Activated naive CD8-positive, alpha-beta T cell treated with anti-CD3 and anti-CD28 coated beads, Interleukin-2, amount 50 U/mL, for 24 hours (primary cell): ENCODE measurements around the gene DCXR.

Experiments
- ATAC-seq: fragments of 150-1000 bp; cut with Tn5 transposase; one replicate; pipeline ENCODE4 v1.10.0; 2021
- DNase-seq: peaks from one replicate; pipeline ENCODE4 v3.0.0; 2021
- H3K27ac Mint-ChIP-seq: one replicate; pipeline ENCODE4 v1.8.0; 2021; ENCODE audit warnings: mild to moderate bottlenecking, mixed read lengths
- H3K27me3 Mint-ChIP-seq: one replicate; pipeline ENCODE4 v1.8.0; 2021; ENCODE audit warnings: mixed read lengths
- H3K36me3 Mint-ChIP-seq: one replicate; pipeline ENCODE4 v1.8.0; 2021; ENCODE audit warnings: low read depth, mixed read lengths
- H3K4me1 Mint-ChIP-seq: one replicate; pipeline ENCODE4 v1.8.0; 2021; ENCODE audit warnings: mixed read lengths
- H3K4me3 Mint-ChIP-seq: one replicate; pipeline ENCODE4 v1.8.0; 2021; ENCODE audit warnings: mild to moderate bottlenecking, moderate library complexity, mixed read lengths
- H3K9me3 Mint-ChIP-seq: one replicate; pipeline ENCODE4 v1.8.0; 2021; ENCODE audit warnings: mixed read lengths

Gene DCXR

DNA sequence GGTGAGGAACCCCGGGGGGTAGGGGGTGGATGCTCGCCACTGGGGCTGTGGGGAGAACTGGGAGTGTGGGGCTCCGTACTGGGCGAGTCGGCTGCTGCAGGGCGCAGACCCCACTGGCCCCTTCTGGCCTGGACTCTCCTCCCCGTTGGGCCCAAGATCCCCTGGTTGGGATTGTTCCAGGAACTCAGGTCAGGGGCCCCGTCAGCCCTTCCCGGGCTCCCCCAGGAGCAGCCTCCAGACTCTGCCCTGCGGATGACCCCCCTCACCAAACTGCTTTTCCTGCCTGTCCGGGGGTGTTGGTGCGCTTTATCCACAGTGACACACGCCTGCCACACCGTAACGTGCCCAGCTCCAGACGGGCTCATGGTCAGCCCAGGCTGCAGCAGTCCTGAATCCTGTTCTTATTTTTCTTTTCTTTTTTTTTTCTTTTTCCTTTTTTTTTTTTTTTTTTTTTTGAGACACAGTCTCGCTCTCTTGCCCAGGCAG is 35.9 kb downstream of the DCXR start:
- ATAC-seq (no peak), DNase-seq (no peak)
- H3K4me1 Mint-ChIP-seq: peaks cover 15% of the 10 kb centered on the region
- no peak overlapping the region for H3K27ac Mint-ChIP-seq
- no peaks in the 10 kb centered on the region for H3K36me3 Mint-ChIP-seq
- no peaks in the 10 kb centered on the region for H3K27me3 Mint-ChIP-seq
- H3K9me3 Mint-ChIP-seq: no peaks in the 10 kb centered on the region
- H3K4me3 Mint-ChIP-seq: no peak overlapping the region

DNA sequence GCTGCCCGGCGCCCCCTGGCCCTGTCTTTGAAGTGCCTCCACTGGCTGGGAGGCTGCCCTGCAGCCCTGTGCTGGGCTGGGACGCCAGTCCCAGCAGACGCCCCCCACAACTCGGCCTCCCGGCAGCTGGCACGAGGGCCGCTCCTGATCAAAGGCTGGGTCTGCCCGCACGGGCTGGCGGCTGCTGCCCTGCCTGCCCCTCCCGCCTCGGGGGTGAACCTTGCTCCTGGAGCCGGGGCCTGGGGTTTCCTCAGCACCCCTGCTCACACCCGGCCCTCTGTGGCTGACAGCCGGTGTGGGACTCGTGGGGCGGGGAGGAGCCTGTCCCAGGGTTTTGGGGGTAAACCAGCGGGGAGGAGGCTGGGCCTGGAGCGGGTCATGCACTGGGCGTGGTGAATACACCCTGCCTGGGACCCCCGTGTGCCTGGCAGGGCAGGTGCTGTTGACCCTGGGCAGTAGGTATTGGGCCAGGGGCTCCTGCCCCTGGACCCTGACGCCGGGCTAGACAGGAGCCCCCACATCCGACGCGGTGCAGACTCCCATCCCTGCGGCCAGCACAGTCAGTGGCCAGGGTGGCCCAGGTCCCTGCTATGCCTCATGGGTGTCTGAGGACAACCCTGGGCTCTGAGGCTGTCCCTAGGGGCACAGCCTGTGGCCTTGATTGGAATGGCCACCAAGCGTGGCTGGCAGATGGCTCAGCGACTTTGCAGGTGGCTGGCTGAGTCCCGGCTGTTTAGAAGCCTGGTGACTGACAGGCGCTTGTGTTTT is 36.5 kb downstream of the DCXR start:
- Mint-ChIP-seq H3K27me3 (no peaks in the 10 kb centered on the region), H3K9me3 (no peaks in the 10 kb centered on the region), H3K4me3 (no peak overlapping the region), H3K27ac (no peak overlapping the region), H3K36me3 (no peaks in the 10 kb centered on the region), H3K4me1 (peaks cover 12% of the 10 kb centered on the region)
- DNase-seq (no peak), ATAC-seq (no peak)

DNA sequence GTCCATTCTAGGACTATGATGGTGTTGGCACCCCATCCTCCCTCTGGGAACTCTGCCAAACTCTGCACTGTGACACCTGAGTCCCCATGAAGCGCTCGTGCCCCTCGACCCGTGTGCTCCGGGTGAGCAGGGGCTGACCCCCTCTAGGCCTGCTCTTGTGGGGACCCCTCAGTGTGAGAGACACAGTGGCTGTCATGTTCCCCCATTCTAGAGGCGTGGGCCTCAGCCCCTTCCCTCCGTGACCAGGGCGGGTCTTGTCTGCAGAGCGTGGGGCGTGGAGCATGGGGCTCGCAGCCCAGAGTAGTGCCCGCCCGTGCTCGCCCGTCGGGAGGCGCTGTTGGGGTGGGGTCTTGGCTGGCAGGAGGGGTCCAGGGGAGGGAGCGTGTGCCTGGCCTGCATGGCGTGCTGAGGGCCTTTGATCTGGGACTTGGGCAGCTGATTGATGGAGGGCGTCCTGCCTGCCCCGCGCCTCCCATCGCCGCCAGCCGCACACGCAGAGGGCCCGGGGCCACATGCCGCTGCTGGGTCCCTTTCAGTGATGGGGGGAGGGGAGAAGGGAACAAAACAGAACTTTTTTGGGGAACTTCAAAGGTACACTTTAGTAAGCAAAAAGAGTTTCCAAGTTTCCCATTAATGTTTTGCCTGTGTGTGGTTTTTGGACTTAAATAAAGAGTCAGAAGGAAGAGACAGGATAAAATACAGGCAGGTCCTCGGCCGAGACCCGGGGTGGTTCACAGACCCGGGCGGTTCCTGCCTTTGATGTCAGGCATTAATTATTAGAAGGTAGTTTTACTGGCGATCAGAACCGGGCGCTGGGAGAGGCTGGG is 37.3 kb downstream of the DCXR start:
- ATAC-seq (no peak), DNase-seq (no peak)
- H3K9me3 Mint-ChIP-seq: no peaks in the 10 kb centered on the region
- H3K27ac Mint-ChIP-seq: no peak overlapping the region
- no peaks in the 10 kb centered on the region for H3K36me3 Mint-ChIP-seq
- H3K4me3 Mint-ChIP-seq: no peak overlapping the region
- H3K27me3 Mint-ChIP-seq: no peaks in the 10 kb centered on the region
- H3K4me1 Mint-ChIP-seq: peaks cover 10% of the 10 kb centered on the region

DNA sequence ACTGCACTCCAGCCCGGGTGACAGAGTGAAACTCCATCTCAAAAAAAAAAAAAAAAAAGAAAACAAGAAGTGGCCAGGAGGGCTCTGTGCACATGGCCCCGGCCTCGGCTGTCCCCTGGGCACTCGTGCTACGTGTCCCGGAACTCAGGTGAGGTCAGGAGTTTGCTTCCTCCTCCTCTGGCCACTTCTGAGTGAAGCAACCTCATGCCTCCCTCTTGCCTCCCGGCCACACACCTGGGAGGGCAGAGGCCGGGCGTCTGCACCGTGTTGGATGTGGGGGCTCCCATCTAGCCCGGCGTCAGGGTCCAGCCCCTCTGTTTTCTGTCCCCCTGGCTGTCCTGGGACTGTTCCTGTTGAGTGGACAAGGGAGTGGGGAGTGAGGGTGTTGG is 37.9 kb downstream of the DCXR start:
- no peaks in the 10 kb centered on the region for H3K27me3 Mint-ChIP-seq
- H3K4me3 Mint-ChIP-seq: no peak overlapping the region
- H3K9me3 Mint-ChIP-seq: no peaks in the 10 kb centered on the region
- DNase-seq (no peak), ATAC-seq (no peak)
- no peaks in the 10 kb centered on the region for H3K36me3 Mint-ChIP-seq
- H3K27ac Mint-ChIP-seq: no peak overlapping the region
- peaks cover 10% of the 10 kb centered on the region for H3K4me1 Mint-ChIP-seq

DNA sequence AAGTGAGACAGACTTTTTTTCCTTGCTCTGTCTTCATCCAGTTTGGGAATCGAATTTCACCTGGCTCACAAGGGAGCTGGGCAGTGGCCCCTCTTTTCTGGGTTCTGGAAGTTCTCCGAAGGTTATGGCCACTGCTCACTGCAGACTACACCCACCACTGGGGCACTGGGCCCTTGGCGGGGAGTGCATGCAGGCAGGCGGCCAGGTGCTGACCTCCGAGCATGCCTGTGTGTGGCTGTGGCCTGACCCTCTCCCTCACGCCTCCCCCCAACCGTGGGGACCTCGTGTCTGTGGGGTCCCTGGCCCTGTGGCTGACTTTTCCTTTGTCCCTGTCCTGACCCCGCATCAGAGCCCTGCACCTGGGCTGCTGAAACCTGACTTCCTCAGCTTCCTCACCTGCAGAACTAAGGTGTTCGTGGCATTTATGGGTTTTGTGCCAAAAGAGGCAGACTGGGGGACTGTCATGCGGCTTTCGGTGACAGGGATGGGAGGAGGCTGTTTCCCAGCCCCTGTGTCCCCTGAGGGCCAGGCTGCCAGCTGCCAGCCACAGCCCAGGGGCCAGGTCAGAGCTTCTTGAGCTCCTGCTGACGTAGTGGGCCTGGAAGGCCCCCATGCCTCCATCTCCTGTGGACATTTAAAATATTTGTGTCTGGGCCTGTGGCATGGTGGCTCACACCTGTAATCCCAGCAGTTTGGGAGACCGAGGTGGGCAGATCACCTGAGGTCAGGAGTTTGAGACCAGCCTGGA is 38.6 kb downstream of the DCXR start:
- DNase-seq: no peak
- no peaks in the 10 kb centered on the region for H3K36me3 Mint-ChIP-seq
- H3K4me3 Mint-ChIP-seq: no peak overlapping the region
- no peak overlapping the region for H3K27ac Mint-ChIP-seq
- no peak for ATAC-seq
- peaks cover 9% of the 10 kb centered on the region for H3K4me1 Mint-ChIP-seq
- no peaks in the 10 kb centered on the region for H3K9me3 Mint-ChIP-seq
- no peaks in the 10 kb centered on the region for H3K27me3 Mint-ChIP-seq

DNA sequence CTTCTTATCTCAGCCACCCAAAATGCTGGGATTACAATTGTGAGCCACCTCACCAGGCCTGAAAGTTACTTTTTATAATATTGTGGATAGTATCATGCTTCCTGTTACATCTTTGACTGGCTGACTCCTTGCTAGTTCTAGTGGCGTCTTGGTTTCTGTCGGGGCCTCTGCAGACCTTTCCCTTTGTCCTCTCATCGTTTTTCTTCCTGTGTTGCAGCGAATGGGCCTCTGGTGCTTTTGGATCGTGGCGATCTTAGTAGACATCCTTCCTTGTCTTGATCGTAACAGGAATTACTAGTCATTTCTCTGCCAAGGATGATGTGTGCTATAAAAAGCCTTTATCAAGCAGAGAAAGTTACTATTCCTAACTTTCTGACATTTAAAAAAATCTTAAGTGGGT is 39.3 kb downstream of the DCXR start:
- no peak overlapping the region for H3K27ac Mint-ChIP-seq
- no peaks in the 10 kb centered on the region for H3K9me3 Mint-ChIP-seq
- ATAC-seq (no peak), DNase-seq (no peak)
- H3K27me3 Mint-ChIP-seq: no peaks in the 10 kb centered on the region
- H3K4me3 Mint-ChIP-seq: no peak overlapping the region
- H3K36me3 Mint-ChIP-seq: no peaks in the 10 kb centered on the region
- H3K4me1 Mint-ChIP-seq: peaks cover 2% of the 10 kb centered on the region

DNA sequence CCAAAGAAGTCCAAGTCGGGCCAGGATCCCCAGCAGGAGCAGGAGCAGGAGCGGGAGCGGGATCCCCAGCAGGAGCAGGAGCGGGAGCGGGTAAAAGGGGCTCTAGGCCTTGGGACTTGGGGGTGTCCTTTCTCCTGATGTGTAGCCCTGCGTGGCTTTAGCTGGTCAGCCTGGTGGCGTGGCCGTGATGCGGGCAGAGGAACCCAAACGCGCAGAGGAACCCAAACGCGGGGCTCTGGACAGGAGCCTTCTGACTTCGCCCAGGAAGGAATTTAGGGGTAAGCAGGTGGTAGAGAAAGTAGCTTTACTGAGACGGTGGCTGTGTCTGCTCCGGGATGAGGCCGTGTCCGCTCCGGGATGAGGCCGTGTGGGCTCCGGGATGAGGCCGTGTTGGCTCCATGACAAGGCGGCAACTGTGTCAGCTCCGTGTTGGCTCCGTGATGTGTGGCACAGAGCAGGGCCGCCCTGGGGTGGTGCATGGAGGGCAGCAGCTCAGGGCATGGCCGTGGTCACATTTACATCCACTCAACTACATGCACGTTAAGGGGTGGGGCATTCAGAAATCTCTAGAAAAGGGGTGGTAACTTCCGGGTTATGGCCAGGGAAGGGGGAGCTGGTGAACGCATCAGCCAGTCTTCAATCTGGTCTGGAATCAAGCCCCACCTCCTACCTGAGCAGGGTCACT is 40.6 kb downstream of the DCXR start:
- Mint-ChIP-seq H3K4me3 (no peak overlapping the region), H3K4me1 (no peaks in the 10 kb centered on the region), H3K27me3 (no peaks in the 10 kb centered on the region)

DNA sequence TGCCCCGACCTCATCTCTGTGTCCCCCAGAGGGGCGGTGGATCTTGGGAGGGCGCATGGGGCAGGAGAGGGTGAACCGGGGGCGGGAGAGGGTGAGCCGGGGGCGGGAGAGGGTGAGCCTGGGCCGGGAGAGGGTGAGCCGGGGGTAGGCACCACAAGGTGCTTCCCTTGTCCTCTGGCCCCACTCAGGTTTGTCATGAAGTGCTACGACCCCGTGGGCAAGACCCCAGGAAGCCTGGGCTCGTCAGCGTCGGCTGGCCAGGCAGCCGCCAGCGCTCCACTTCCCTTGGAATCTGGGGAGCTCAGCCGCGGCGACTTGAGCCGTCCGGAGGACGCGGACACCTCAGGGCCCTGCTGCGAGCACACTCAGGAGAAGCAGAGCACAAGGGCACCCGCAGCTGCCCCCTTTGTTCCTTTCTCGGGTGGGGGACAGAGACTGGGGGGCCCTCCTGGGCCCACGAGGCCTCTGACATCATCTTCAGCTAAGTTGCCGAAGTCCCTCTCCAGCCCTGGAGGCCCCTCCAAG is 41.2 kb downstream of the DCXR start:
- ATAC-seq (no peak), DNase-seq (no peak)
- no peaks in the 10 kb centered on the region for H3K36me3 Mint-ChIP-seq
- H3K27ac Mint-ChIP-seq: no peak overlapping the region
- H3K4me1 Mint-ChIP-seq: no peaks in the 10 kb centered on the region
- H3K27me3 Mint-ChIP-seq: no peaks in the 10 kb centered on the region
- H3K9me3 Mint-ChIP-seq: no peaks in the 10 kb centered on the region
- no peak overlapping the region for H3K4me3 Mint-ChIP-seq

More for the DNA sequence above, 40.6 kb downstream of the DCXR start:
- no peak for ATAC-seq
- Mint-ChIP-seq H3K36me3 (no peaks in the 10 kb centered on the region), H3K9me3 (no peaks in the 10 kb centered on the region), H3K27ac (no peak overlapping the region)
- no peak for DNase-seq

DNA sequence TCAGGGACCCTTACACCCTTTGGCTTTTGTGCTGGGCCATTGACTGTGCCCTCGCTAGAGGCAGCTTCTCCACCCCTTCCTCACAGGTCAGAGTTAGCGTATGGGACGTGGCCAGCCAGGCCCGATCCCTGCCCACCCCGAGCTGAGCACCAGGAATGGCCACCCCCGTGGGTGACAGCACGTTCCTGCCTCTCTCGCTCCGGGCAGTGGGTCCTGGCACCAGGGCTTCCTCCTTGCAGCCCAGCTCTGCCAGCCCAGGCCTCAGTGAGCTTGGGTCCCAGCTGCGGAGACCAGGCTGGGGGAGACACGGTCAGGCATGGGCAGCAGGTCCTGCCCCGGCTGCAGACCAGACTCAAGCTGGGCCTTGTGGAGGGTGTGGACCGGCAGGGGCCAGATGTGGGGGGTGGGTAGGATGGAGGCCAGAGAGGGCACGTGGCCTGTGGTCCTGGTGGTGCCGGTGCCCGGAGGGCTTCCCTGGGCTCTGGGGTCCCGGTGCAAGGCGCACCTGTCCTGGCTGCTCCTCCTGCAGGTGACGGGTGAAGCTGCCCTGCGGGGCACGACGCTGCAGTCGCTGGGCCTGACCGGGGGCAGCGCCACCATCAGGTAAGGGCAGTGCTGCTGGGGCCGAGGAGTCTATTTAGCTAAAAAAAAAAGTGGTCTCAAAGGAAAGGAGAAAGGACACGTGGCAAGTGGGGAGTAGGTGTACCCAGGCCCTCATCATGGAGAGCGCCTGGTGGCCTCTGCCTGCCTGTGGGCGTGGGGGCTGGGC is 41.9 kb downstream of the DCXR start:
- Mint-ChIP-seq H3K27ac (no peak overlapping the region), H3K9me3 (no peaks in the 10 kb centered on the region), H3K4me1 (no peaks in the 10 kb centered on the region), H3K27me3 (no peaks in the 10 kb centered on the region), H3K36me3 (no peaks in the 10 kb centered on the region), H3K4me3 (no peak overlapping the region)
- ATAC-seq (no peak), DNase-seq (no peak)

DNA sequence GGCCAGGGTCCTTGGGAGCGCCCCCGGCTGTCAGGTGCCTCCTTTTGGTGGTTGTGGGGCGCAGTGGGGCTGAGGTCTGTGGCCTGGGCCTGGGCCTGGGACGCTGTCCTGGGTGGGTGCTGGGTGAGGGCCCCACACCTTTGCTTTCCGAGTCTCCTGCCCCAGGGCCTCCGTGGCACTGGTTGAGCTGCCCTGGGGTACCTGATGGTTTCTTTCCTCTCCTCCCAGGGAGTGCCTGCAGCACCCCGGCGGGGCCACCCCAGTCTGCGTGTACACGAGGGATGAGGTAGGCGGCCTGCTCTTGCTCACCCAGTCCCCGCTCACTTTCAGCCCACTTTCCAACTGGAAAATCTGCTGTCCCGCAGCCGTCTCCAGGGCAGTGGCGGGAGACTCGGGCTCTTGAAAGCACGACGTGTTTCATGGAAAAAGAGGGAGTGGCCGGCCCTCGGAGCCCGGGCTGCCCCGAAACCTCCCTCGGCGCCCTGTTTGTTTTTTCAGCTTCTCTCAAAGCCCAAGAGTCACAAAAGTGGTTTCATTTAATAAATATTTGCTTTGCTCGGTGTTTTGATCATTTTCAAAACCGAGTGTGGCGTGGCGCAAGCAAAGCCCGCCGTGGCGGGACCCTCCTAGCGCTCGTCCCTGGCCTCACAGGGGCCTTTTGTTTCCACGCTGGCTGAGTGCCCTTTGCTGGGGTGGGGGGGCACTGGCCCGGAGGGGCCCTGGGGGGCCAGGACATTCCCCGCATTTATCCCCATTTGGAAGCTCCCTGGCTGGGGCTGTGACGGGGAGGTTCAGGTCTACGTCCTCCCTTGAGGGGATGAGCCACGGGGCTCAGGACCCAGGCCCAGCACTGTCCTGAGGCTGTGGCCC is 42.7 kb downstream of the DCXR start:
- DNase-seq (no peak), ATAC-seq (no peak)
- Mint-ChIP-seq H3K9me3 (no peaks in the 10 kb centered on the region), H3K4me1 (no peaks in the 10 kb centered on the region), H3K4me3 (no peak overlapping the region), H3K36me3 (no peaks in the 10 kb centered on the region), H3K27me3 (no peaks in the 10 kb centered on the region), H3K27ac (no peak overlapping the region)

DNA sequence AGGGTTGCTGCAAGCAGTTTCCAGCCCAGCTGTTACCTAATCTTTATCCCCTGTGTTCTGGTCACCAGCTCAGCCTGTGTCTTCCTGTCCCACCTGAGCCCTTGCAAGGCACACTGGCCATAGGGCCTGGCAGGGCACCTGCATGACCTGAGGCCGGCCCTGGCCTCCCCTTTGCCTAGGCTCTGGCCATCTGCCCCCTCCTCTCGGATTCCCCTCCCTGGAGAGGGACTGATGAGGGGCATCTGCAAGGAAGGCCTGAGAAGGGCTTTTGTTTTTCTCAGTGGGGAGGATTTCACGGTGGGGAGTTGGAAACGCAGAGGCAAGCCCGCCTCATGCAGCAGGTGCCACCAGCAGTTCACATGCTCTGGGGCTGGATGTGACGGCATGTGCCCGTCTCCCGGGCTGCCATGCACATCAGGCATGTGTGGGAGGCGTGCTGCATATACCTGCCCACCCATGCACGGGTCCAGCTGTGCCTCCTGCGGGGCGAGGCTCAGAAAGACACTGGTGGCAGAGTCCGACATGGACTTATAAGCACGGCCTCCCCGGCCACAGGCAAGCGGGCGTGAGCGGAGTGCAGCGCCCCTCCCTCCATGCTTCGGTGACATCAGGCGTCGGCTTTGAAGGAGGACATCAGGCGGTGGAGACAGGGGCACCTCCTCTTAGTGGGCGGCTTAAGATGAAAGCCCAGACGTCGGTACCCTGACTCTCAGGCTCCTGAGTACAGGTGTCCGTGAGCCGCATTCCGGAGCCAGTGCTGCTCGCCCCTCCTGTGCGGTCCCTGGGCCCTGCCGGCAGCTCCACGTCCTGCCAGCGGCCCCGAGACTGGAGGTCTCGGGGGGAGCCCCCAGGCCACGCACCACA is 43.5 kb downstream of the DCXR start:
- H3K27me3 Mint-ChIP-seq: no peaks in the 10 kb centered on the region
- DNase-seq (no peak), ATAC-seq (no peak)
- H3K27ac Mint-ChIP-seq: no peak overlapping the region
- no peak overlapping the region for H3K4me3 Mint-ChIP-seq
- H3K36me3 Mint-ChIP-seq: no peaks in the 10 kb centered on the region
- no peaks in the 10 kb centered on the region for H3K9me3 Mint-ChIP-seq
- H3K4me1 Mint-ChIP-seq: no peaks in the 10 kb centered on the region
